SU-DHL-6 (cell line): Measurements from ENCODE around the gene NBPF1.

Experiments used
- EZH2phosphoT487 ChIP-seq: fragments of 200-600 bp; sonication (generic), shearing (Covaris generic); conservative IDR thresholded peaks from 2 replicates; pipeline ENCODE4 v1.6.1; 2018; ENCODE audit warnings: mild to moderate bottlenecking, antibody characterized with exemption, low read length, moderate library complexity, mixed read lengths
- TF ChIP-seq, protein P1 (sequence below): fragments of 200-600 bp; sonication (generic); IDR thresholded peaks from one replicate; pipeline ENCODE4 v1.5.1; 2017; ENCODE audit warnings: antibody characterized with exemption, mild to moderate bottlenecking, low read length, moderate library complexity; ENCODE audit not compliant: insufficient read depth, poor library complexity, severe bottlenecking

DNA sequence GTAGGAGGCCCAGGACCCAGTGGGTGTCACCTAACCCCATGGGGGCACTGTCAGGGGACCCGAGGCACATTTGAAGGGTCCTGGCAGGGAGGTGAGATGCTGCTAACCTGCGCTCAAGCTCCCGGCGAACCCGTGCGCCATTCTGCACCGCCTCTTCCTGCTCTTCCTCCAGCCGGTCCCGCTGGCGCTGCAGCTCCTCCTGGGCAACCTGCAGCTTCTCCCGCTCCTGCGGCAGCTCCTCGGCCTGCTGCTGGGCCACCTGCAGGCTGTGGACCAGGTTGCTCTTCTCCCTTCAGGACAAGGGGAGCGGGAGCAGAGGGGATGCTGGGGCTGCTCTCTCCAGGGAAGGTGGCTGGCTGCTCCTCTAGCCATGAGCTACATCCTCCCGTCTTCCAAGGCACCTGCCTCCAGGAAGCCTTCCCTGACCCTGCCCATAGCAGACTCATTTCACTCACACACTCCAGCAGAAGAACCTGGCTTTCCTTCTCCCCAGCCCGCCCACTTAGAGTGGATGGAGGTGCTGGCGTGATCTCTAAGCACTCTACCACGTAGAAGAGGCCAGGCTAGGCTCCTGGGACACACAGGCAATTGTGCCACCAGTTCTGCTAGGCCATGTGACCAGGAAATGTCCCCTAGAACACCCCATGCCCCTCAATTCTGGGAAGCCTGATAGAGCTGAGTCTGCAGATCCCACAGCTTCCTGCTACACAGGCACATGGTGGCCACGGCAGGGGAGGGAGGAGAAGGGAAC, 15.2 kb upstream of the NBPF1 start:
- TF ChIP-seq, protein P1, sequence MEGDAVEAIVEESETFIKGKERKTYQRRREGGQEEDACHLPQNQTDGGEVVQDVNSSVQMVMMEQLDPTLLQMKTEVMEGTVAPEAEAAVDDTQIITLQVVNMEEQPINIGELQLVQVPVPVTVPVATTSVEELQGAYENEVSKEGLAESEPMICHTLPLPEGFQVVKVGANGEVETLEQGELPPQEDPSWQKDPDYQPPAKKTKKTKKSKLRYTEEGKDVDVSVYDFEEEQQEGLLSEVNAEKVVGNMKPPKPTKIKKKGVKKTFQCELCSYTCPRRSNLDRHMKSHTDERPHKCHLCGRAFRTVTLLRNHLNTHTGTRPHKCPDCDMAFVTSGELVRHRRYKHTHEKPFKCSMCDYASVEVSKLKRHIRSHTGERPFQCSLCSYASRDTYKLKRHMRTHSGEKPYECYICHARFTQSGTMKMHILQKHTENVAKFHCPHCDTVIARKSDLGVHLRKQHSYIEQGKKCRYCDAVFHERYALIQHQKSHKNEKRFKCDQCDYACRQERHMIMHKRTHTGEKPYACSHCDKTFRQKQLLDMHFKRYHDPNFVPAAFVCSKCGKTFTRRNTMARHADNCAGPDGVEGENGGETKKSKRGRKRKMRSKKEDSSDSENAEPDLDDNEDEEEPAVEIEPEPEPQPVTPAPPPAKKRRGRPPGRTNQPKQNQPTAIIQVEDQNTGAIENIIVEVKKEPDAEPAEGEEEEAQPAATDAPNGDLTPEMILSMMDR = no peak
- no peak for TF ChIP-seq EZH2phosphoT487
